ENCODE results near the gene TMEM81. TPM values are rescaled to one million over a fixed set of nuclear protein-coding genes. Genes with fewer than 3 reads are reported as not detected.

Gene TMEM81
- total RNA-seq, result 1 to 10 TPM; 3.7 to 3.9 TPM

GRCh38 chr1:205084360-205084759, at the start of gene TMEM81:
Gene TMEM81, minus strand, starts transcription at chr1:205084460. Its CDS starts 140 bp downstream, at chr1:205084320.
- H3K36me3 Mint-ChIP-seq (ENCODE audit: low read depth), result peaks cover 29% of the 10 kb centered on the region
- H3K9me3 Mint-ChIP-seq, result no peaks in the 10 kb centered on the region
- intact Hi-C loops (cut with micrococcal nuclease), result no loop called here
- DNase-seq, result no peak
- no peaks in the 10 kb centered on the region for H3K4me1 Mint-ChIP-seq (ENCODE audit: low read depth)
- CTCF ChIA-PET, result no interaction called here
- H3K4me3 Mint-ChIP-seq, result no peak within 1 kb of the TSS
- H3K27me3 Mint-ChIP-seq (ENCODE audit: low read depth), result no peaks in the 10 kb centered on the region
- H3K27ac Mint-ChIP-seq, result no peak within 1 kb of the TSS

- Mint-ChIP-seq H3K4me1 (ENCODE audit: low read depth) (no peaks in the 10 kb centered on the region), H3K36me3 (ENCODE audit: low read depth) (no peaks in the 10 kb centered on the region), H3K27me3 (ENCODE audit: low read depth) (no peaks in the 10 kb centered on the region), H3K27ac (no peak overlapping the region), H3K4me3 (no peak overlapping the region), H3K9me3 (no peaks in the 10 kb centered on the region)
- no peak for DNase-seq
- CTCF ChIA-PET, result no interaction called here
- intact Hi-C loops (cut with micrococcal nuclease), result no loop called here
Observed at GRCh38 chr1:205133287-205133686, 49.0 kb upstream of the TMEM81 start.

- intact Hi-C loops (cut with micrococcal nuclease), result loop anchor here (10.0 kb wide), 1 partner anchor 615 kb away; the partner anchor contains the start of gene MDM4
- no peak for DNase-seq
- H3K27me3 Mint-ChIP-seq (ENCODE audit: low read depth), result no peaks in the 10 kb centered on the region
- H3K9me3 Mint-ChIP-seq, result no peaks in the 10 kb centered on the region
- no peaks in the 10 kb centered on the region for H3K4me1 Mint-ChIP-seq (ENCODE audit: low read depth)
- CTCF ChIA-PET, result interaction anchor here (3.4 kb wide), 1 partner anchor 12 kb away, joined by 16 read pairs; no protein-coding TSS in a partner anchor
- H3K27ac Mint-ChIP-seq, result no peak overlapping the region
- no peak overlapping the region for H3K4me3 Mint-ChIP-seq
- H3K36me3 Mint-ChIP-seq (ENCODE audit: low read depth), result no peaks in the 10 kb centered on the region
Observed at GRCh38 chr1:205129447-205130029, 45.3 kb upstream of the TMEM81 start.

GRCh38 chr1:205128050-205128449, 43.8 kb upstream of the TMEM81 start:
- intact Hi-C loops (cut with micrococcal nuclease), result loop anchor here (10.0 kb wide), 1 partner anchor 613 kb away; the partner anchor contains the start of gene MDM4
- H3K27me3 Mint-ChIP-seq (ENCODE audit: low read depth), result no peaks in the 10 kb centered on the region
- CTCF ChIA-PET, result interaction anchor here (3.4 kb wide), 1 partner anchor 13 kb away, joined by 16 read pairs; no protein-coding TSS in a partner anchor

GRCh38 chr1:205127646-205128045, 43.4 kb upstream of the TMEM81 start:
- Mint-ChIP-seq H3K36me3 (ENCODE audit: low read depth) (no peaks in the 10 kb centered on the region), H3K27ac (no peak overlapping the region), H3K9me3 (no peaks in the 10 kb centered on the region), H3K27me3 (ENCODE audit: low read depth) (no peaks in the 10 kb centered on the region), H3K4me3 (no peak overlapping the region), H3K4me1 (ENCODE audit: low read depth) (peaks cover 4% of the 10 kb centered on the region)
- CTCF ChIA-PET, result interaction anchor here (1.3 to 3.4 kb wide), 2 partner anchors 9 to 14 kb away, joined by 7 to 16 read pairs; no protein-coding TSS in a partner anchor
- no peak for DNase-seq
- intact Hi-C loops (cut with micrococcal nuclease), result loop anchor here (10.0 kb wide), 1 partner anchor 613 kb away; the partner anchor contains the start of gene MDM4

More at GRCh38 chr1:205128050-205128449, 43.8 kb upstream of the TMEM81 start:
- Mint-ChIP-seq H3K36me3 (ENCODE audit: low read depth) (no peaks in the 10 kb centered on the region), H3K27ac (no peak overlapping the region), H3K9me3 (no peaks in the 10 kb centered on the region), H3K4me3 (no peak overlapping the region), H3K4me1 (ENCODE audit: low read depth) (no peaks in the 10 kb centered on the region)
- no peak for DNase-seq

GRCh38 chr1:205124726-205125125, 40.5 kb upstream of the TMEM81 start:
- intact Hi-C loops (cut with micrococcal nuclease), result loop anchor here (5.0 to 10.0 kb wide), 4 partner anchors 73 to 712 kb away; partner anchors contain the start of genes MDM4 and PPP1R15B
- no peak overlapping the region for H3K4me3 Mint-ChIP-seq
- CTCF ChIA-PET, result no interaction called here
- DNase-seq, result no peak
- no peaks in the 10 kb centered on the region for H3K9me3 Mint-ChIP-seq
- no peak overlapping the region for H3K27ac Mint-ChIP-seq
- no peaks in the 10 kb centered on the region for H3K27me3 Mint-ChIP-seq (ENCODE audit: low read depth)
- H3K36me3 Mint-ChIP-seq (ENCODE audit: low read depth), result no peaks in the 10 kb centered on the region
- H3K4me1 Mint-ChIP-seq (ENCODE audit: low read depth), result peaks cover 23% of the 10 kb centered on the region

GRCh38 chr1:205122489-205122882, 38.2 kb upstream of the TMEM81 start:
- Mint-ChIP-seq H3K9me3 (no peaks in the 10 kb centered on the region), H3K27me3 (ENCODE audit: low read depth) (no peaks in the 10 kb centered on the region), H3K4me3 (peak overlapping the region; percentile 93), H3K36me3 (ENCODE audit: low read depth) (no peaks in the 10 kb centered on the region), H3K4me1 (ENCODE audit: low read depth) (peaks cover 31% of the 10 kb centered on the region), H3K27ac (peak overlapping the region; percentile 98)
- CTCF ChIA-PET, result interaction anchor here (1.1 to 1.9 kb wide), 7 partner anchors 19 to 203 kb away, joined by 3 to 11 read pairs (median 4); no protein-coding TSS in a partner anchor
- no peak for DNase-seq
- intact Hi-C loops (cut with micrococcal nuclease), result loop anchor here (1.0 to 10.0 kb wide), 13 partner anchors 19 to 710 kb away; partner anchors contain the start of genes DSTYK, MDM4 and PPP1R15B

- Mint-ChIP-seq H3K36me3 (ENCODE audit: low read depth) (no peaks in the 10 kb centered on the region), H3K4me1 (ENCODE audit: low read depth) (peaks cover 32% of the 10 kb centered on the region), H3K27ac (peak within 1 kb of the TSS; percentile 98), H3K9me3 (no peaks in the 10 kb centered on the region), H3K27me3 (ENCODE audit: low read depth) (no peaks in the 10 kb centered on the region), H3K4me3 (peak within 1 kb of the TSS; percentile 93)
- CTCF ChIA-PET, result interaction anchor here (0.7 to 2.5 kb wide), 10 partner anchors 8 to 149 kb away, joined by 3 to 12 read pairs (median 3); no protein-coding TSS in a partner anchor
- DNase-seq, result peak; percentile 98
- intact Hi-C loops (cut with micrococcal nuclease), result loop anchor here (1.0 to 10.0 kb wide), 13 partner anchors 19 to 710 kb away; partner anchors contain the start of genes DSTYK, MDM4 and PPP1R15B
Observed at GRCh38 chr1:205121660-205122488, 37.6 kb upstream of the TMEM81 start, which contains the start of gene RBBP5. Gene RBBP5, minus strand, starts transcription at chr1:205121978. Its CDS starts 105 bp downstream, at chr1:205121873.

- no peak overlapping the region for H3K27ac Mint-ChIP-seq
Observed at GRCh38 chr1:205118752-205119151, 34.5 kb upstream of the TMEM81 start.

GRCh38 chr1:205111354-205111753, 27.1 kb upstream of the TMEM81 start:
- H3K27ac Mint-ChIP-seq, result no peak overlapping the region
- peaks cover 14% of the 10 kb centered on the region for H3K36me3 Mint-ChIP-seq (ENCODE audit: low read depth)
- H3K4me1 Mint-ChIP-seq (ENCODE audit: low read depth), result peaks cover 8% of the 10 kb centered on the region
- no peaks in the 10 kb centered on the region for H3K27me3 Mint-ChIP-seq (ENCODE audit: low read depth)
- H3K9me3 Mint-ChIP-seq, result no peaks in the 10 kb centered on the region
- no peak for DNase-seq
- intact Hi-C loops (cut with micrococcal nuclease), result no loop called here
- no peak overlapping the region for H3K4me3 Mint-ChIP-seq
- CTCF ChIA-PET, result interaction anchor here (0.7 to 1.3 kb wide), 3 partner anchors 10 to 136 kb away, joined by 3 read pairs; partner anchors contain the start of gene RBBP5

More at GRCh38 chr1:205118752-205119151, 34.5 kb upstream of the TMEM81 start:
- DNase-seq, result no peak
- H3K9me3 Mint-ChIP-seq, result no peaks in the 10 kb centered on the region
- H3K36me3 Mint-ChIP-seq (ENCODE audit: low read depth), result peaks cover 1% of the 10 kb centered on the region
- CTCF ChIA-PET, result no interaction called here
- H3K27me3 Mint-ChIP-seq (ENCODE audit: low read depth), result no peaks in the 10 kb centered on the region
- H3K4me1 Mint-ChIP-seq (ENCODE audit: low read depth), result peaks cover 40% of the 10 kb centered on the region
- intact Hi-C loops (cut with micrococcal nuclease), result no loop called here
- H3K4me3 Mint-ChIP-seq, result no peak overlapping the region

- Mint-ChIP-seq H3K4me1 (ENCODE audit: low read depth) (peaks cover 5% of the 10 kb centered on the region), H3K36me3 (ENCODE audit: low read depth) (peaks cover 24% of the 10 kb centered on the region), H3K9me3 (no peaks in the 10 kb centered on the region), H3K4me3 (no peak overlapping the region), H3K27me3 (ENCODE audit: low read depth) (no peaks in the 10 kb centered on the region), H3K27ac (no peak overlapping the region)
- CTCF ChIA-PET, result interaction anchor here (0.6 to 1.8 kb wide), 6 partner anchors 10 to 161 kb away, joined by 3 to 7 read pairs (median 4); no protein-coding TSS in a partner anchor
- intact Hi-C loops (cut with micrococcal nuclease), result loop anchor here (2.0 kb wide), 1 partner anchor 17 kb away; no protein-coding TSS in a partner anchor
- DNase-seq, result no peak
Observed at GRCh38 chr1:205109711-205110110, 25.5 kb upstream of the TMEM81 start.

GRCh38 chr1:205109269-205109668, 25.0 kb upstream of the TMEM81 start:
- no peak for DNase-seq
- intact Hi-C loops (cut with micrococcal nuclease), result loop anchor here (2.0 kb wide), 1 partner anchor 16 kb away; no protein-coding TSS in a partner anchor
- Mint-ChIP-seq H3K36me3 (ENCODE audit: low read depth) (peaks cover 25% of the 10 kb centered on the region), H3K9me3 (no peaks in the 10 kb centered on the region), H3K27ac (no peak overlapping the region), H3K4me1 (ENCODE audit: low read depth) (peaks cover 5% of the 10 kb centered on the region), H3K4me3 (no peak overlapping the region), H3K27me3 (ENCODE audit: low read depth) (no peaks in the 10 kb centered on the region)
- CTCF ChIA-PET, result interaction anchor here (1.2 to 1.8 kb wide), 5 partner anchors 11 to 147 kb away, joined by 3 to 7 read pairs (median 4); no protein-coding TSS in a partner anchor
